ENCODE results near the gene TMEM82. TPM values are rescaled to one million over a fixed set of nuclear protein-coding genes. Genes with fewer than 3 reads are reported as not detected.

TMEM82 gene
- total RNA-seq = not detected in 2 replicates

DNA sequence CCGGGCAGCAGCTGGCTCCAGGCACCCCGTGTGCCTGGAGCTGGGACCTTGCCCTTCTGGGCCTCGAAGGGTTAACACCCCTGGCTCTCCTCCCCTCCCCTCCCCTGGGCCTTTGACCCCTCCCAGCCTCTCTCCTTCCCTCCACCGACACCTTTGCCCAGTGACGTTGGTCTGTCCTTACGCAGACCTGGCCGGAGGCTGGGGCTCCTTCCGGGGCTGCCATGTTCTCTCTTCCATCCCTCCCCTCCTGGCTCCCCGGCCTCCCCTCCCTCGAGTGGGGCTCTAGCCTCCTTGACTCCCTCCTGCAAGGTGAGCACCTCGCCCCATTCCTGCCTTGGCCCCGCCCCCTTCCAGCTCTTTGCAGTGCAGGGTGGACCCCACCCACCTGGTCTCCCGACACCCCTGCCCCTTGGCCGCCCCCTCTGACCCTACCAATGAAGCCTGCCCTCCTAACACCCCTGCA, at the start of gene TMEM82:
Gene TMEM82 (plus strand): TSS at position 161 of the 463 bp plus-strand sequence. CDS start 61 bp downstream, at position 222.

GRCh38 chr1:15736038-15736891, 6.0 kb upstream of the TMEM82 start, which contains the start of gene SLC25A34:
Gene SLC25A34, plus strand, starts transcription at chr1:15736258. Its CDS starts 228 bp downstream, at chr1:15736486.

DNA sequence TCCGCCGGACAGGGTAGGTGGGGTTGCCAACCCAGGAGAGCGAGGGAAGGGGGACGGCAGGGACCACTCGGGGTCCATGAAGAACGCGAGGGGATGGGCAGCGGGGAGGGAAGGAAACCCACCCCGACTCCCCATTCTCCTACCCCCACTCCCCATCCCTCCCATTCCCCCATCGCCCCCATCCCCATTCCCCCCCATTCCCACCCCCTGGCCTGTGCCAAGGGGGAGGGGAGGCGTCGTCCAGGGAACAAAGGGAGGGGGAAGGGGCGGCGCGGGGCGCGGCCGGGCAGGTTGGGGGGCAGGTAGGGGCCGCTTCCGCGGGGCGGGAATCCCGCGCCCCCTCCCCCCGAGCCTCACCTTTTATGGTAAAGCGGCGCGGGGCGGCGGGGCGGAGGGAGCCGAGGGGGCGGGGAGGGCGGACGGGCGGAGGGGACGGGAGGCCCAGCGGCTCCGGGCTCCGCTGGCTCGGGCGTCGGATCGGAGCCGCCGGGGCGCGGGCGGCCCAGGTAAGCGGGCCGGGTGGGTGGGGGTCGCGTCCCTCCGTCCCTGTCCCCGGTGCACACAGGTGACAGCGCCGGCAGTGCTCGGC, 16.1 kb downstream of the TMEM82 start, which contains the start of gene FBLIM1:
Gene FBLIM1 (plus strand): TSS at position 453 of the 589 bp plus-strand sequence. CDS start 6,189 bp downstream, outside the sequence.

Other genes with a start within 250 kb of the TMEM82 start
- 7.1 and 9.4 TPM in 2 replicates for gene CASP9, start 218.3 kb upstream of the TMEM82 start, total RNA-seq
- 9.7 and 10.0 TPM in 2 replicates for gene DNAJC16, start 215.7 kb upstream of the TMEM82 start, total RNA-seq
- 2.3 and 3.0 TPM in 2 replicates for gene AGMAT, start 157.4 kb upstream of the TMEM82 start, total RNA-seq
- 13.2 and 15.3 TPM in 2 replicates for gene DDI2, start 125.0 kb upstream of the TMEM82 start, total RNA-seq
- 38.0 and 38.1 TPM in 2 replicates for gene PLEKHM2, start 58.2 kb upstream of the TMEM82 start, total RNA-seq
- 0.61 TPM in 1 of 2 replicates, not detected in the other for gene SLC25A34, start 6.2 kb upstream of the TMEM82 start, total RNA-seq
- 333 and 446 TPM in 2 replicates for gene FBLIM1, start 16.3 kb downstream of the TMEM82 start, total RNA-seq
- 0.76 and 2.9 TPM in 2 replicates for gene UQCRHL, start 65.2 kb downstream of the TMEM82 start, total RNA-seq
- 15.9 and 31.2 TPM in 2 replicates for gene SPEN, start 105.2 kb downstream of the TMEM82 start, total RNA-seq
- 35.4 and 44.2 TPM in 2 replicates for gene ZBTB17, start 233.6 kb downstream of the TMEM82 start, total RNA-seq